Ishikawa (cell line): Measurements from ENCODE around the gene APBA2.

Experiments
- CEBPB ChIP-seq: IDR thresholded peaks from 2 replicates; pipeline ENCODE4 v1.6.1; 2012
- CREB1 ChIP-seq: IDR thresholded peaks from 2 replicates; pipeline ENCODE4 v1.6.1; 2012; ENCODE audit warnings: low read depth
- EGR1 ChIP-seq: IDR thresholded peaks from 2 replicates; pipeline ENCODE4 v1.6.1; 2012
- EP300 ChIP-seq: IDR thresholded peaks from 2 replicates; pipeline ENCODE4 v1.6.1; 2012; ENCODE audit warnings: borderline replicate concordance
- FOXM1 ChIP-seq: IDR thresholded peaks from 2 replicates; pipeline ENCODE4 v1.6.1; 2012; ENCODE audit warnings: low read depth, borderline replicate concordance
- NFIC ChIP-seq: IDR thresholded peaks from 2 replicates; pipeline ENCODE4 v1.6.1; 2012
- RAD21 ChIP-seq: IDR thresholded peaks from 2 replicates; pipeline ENCODE4 v1.6.1; 2012; ENCODE audit warnings: low read depth
- TAF1 ChIP-seq: IDR thresholded peaks from 2 replicates; pipeline ENCODE4 v1.6.1; 2012; ENCODE audit warnings: low read depth, mild to moderate bottlenecking
- TEAD4 ChIP-seq: IDR thresholded peaks from 2 replicates; pipeline ENCODE4 v1.6.1; 2012
- YY1 ChIP-seq: IDR thresholded peaks from 2 replicates; pipeline ENCODE4 v1.6.1; 2012; ENCODE audit warnings: low read depth
- ZBTB7A ChIP-seq: IDR thresholded peaks from 2 replicates; pipeline ENCODE4 v1.6.1; 2012; ENCODE audit warnings: low read depth
- TF ChIP-seq, protein P1 (sequence below): IDR thresholded peaks from 2 replicates; pipeline ENCODE4 v1.6.1; 2012
- TF ChIP-seq, protein P2 (sequence below): IDR thresholded peaks from 2 replicates; pipeline ENCODE4 v1.6.1; 2012; ENCODE audit warnings: low read depth, mild to moderate bottlenecking
- TF ChIP-seq, protein P3 (sequence below): IDR thresholded peaks from 2 replicates; pipeline ENCODE4 v1.6.1; 2012

DNA sequence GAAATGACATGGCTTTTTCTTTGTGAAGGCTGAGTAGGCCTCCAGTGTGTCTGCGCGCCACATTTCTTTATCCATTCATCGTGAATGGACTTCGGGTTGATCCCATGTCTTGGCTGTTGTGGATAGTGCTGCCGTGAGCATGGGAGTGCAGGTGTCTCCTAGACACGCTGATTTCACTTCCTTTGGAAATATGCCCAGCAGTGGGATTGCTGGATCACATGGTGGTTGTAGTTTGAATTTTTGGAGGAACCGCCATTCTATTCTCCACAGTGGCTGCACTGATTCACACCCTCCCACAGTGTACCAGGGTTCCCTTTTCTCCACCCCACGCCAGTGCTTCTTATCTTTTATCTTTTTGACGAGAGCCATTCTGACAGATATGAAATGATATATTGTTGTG lies 212.2 kb downstream of the APBA2 start:
- no peak for TF ChIP-seq TEAD4
- TF ChIP-seq FOXM1: no peak
- no peak for TF ChIP-seq EP300
- no peak for TF ChIP-seq EGR1
- TF ChIP-seq, protein P1, sequence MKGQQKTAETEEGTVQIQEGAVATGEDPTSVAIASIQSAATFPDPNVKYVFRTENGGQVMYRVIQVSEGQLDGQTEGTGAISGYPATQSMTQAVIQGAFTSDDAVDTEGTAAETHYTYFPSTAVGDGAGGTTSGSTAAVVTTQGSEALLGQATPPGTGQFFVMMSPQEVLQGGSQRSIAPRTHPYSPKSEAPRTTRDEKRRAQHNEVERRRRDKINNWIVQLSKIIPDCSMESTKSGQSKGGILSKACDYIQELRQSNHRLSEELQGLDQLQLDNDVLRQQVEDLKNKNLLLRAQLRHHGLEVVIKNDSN: no peak
- no peak for TF ChIP-seq RAD21
- TF ChIP-seq CEBPB: no peak
- TF ChIP-seq, protein P2, sequence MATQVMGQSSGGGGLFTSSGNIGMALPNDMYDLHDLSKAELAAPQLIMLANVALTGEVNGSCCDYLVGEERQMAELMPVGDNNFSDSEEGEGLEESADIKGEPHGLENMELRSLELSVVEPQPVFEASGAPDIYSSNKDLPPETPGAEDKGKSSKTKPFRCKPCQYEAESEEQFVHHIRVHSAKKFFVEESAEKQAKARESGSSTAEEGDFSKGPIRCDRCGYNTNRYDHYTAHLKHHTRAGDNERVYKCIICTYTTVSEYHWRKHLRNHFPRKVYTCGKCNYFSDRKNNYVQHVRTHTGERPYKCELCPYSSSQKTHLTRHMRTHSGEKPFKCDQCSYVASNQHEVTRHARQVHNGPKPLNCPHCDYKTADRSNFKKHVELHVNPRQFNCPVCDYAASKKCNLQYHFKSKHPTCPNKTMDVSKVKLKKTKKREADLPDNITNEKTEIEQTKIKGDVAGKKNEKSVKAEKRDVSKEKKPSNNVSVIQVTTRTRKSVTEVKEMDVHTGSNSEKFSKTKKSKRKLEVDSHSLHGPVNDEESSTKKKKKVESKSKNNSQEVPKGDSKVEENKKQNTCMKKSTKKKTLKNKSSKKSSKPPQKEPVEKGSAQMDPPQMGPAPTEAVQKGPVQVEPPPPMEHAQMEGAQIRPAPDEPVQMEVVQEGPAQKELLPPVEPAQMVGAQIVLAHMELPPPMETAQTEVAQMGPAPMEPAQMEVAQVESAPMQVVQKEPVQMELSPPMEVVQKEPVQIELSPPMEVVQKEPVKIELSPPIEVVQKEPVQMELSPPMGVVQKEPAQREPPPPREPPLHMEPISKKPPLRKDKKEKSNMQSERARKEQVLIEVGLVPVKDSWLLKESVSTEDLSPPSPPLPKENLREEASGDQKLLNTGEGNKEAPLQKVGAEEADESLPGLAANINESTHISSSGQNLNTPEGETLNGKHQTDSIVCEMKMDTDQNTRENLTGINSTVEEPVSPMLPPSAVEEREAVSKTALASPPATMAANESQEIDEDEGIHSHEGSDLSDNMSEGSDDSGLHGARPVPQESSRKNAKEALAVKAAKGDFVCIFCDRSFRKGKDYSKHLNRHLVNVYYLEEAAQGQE: no peak
- TF ChIP-seq, protein P3, sequence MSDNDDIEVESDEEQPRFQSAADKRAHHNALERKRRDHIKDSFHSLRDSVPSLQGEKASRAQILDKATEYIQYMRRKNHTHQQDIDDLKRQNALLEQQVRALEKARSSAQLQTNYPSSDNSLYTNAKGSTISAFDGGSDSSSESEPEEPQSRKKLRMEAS: no peak
- TF ChIP-seq TAF1: no peak
- TF ChIP-seq CREB1: no peak
- TF ChIP-seq YY1: no peak
- no peak for TF ChIP-seq NFIC
- TF ChIP-seq ZBTB7A: no peak
